ENCODE data around the gene MYCL.

MYCL gene

DNA sequence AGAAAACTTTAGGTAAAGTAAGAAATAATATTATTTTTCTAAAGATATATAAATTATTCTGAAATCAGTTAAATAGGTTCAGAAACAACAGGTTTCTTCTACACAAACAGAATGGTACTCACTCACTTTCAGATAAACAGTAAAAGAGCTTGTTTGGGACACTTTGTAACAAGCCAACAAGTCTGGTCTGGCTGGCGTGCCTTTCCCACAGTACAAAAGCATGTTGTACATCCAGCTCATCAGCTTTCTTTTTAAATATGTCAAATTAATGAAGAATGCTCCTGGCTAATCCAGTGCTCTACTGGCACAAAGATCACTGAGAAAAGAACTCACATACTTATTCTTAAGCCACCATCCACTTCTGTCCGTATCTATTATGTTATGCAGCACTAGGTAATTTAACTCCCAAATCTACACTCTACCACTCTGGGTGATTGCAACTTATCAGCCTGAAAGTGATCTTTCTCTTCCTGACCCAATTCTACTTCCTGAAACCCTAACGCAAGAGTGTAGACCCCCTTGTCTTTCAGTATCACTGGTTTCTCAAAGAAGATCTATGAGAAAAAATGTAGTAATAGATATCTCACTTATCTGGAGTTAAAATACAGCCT, 51.0 kb downstream of the MYCL start:
- Histone ChIP-seq H3K36me3 (ENCODE audit: insufficient read depth, low read length) (peaks cover 85% of the 10 kb centered on the region), H3K9me3 (ENCODE audit: low read length) (no peaks in the 10 kb centered on the region), H3K4me3 (ENCODE audit: low read length) (no peak overlapping the region), H3K4me1 (ENCODE audit: insufficient read depth, low read length) (no peaks in the 10 kb centered on the region), H2AFZ (ENCODE audit: low read depth, low read length) (no peak overlapping the region), H3K27me3 (ENCODE audit: insufficient read depth, low read length) (no peaks in the 10 kb centered on the region)

DNA sequence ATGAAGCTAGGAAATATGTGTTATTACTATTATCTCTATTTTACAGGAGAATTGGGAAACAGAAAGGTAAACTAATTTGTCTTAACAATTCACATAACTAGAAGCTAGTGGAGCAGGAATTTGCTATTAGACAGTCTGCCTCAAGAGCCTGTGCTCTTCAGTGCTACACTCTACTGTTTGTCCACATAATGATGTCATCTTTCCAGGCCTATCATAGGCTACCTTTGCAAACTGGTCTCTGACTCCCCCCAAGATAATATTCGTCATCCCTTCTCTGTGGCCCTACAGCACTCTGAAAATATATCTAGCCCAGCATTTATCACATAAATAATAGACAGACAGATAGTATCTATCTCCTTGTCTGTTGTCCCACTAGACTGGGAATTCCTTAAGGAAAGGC, 52.5 kb downstream of the MYCL start:
- Histone ChIP-seq H3K27me3 (ENCODE audit: insufficient read depth, low read length) (no peaks in the 10 kb centered on the region), H2AFZ (ENCODE audit: low read depth, low read length) (no peak overlapping the region), H3K36me3 (ENCODE audit: insufficient read depth, low read length) (peaks cover 84% of the 10 kb centered on the region), H3K4me1 (ENCODE audit: insufficient read depth, low read length) (no peaks in the 10 kb centered on the region), H3K4me3 (ENCODE audit: low read length) (no peak overlapping the region), H3K9me3 (ENCODE audit: low read length) (no peaks in the 10 kb centered on the region)

DNA sequence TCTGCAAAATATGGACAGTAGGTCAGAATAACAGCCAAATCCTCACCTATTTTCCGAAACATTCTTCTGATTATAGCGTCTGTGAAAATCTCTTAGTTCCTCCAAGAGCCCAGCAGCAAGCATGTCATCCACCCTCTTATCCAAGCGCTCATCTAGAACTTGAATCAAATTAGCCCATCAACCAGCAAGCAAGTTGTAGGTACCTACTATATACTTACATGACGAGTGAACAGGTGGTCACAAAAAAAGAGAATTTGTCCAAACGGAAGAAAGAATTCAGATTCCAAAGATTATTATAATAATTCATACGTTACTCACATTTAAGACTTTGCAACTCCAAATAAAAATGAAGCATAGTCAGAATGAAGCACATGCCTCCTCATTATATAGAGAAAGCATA, 53.8 kb downstream of the MYCL start:
- peaks cover 90% of the 10 kb centered on the region for H3K36me3 ChIP-seq (ENCODE audit: insufficient read depth, low read length)
- H3K27me3 ChIP-seq (ENCODE audit: insufficient read depth, low read length), result no peaks in the 10 kb centered on the region
- no peaks in the 10 kb centered on the region for H3K9me3 ChIP-seq (ENCODE audit: low read length)

DNA sequence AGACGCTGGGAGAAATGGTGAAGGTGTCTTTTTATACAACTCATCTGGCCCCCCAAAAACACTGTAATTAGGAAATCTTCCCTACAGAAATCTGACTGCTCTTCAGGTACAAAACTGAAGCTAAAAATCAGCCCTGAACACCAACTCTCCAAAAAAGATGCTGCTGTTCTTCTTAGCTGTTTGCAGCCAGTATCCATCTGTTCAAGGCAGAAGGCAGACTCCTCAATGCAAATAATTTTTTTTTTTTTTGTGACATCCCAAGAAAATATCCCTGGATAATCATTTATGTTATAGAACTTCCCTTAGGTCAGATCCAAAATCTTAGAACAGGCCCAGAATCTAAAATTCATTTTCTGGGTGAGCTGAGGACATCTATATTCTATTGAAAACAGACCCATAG, 54.9 kb downstream of the MYCL start:
- no peak overlapping the region for H2AFZ ChIP-seq (ENCODE audit: low read depth, low read length)
- H3K4me3 ChIP-seq (ENCODE audit: low read length), result no peak overlapping the region
- no peaks in the 10 kb centered on the region for H3K9me3 ChIP-seq (ENCODE audit: low read length)
- peaks cover 91% of the 10 kb centered on the region for H3K36me3 ChIP-seq (ENCODE audit: insufficient read depth, low read length)
- H3K4me1 ChIP-seq (ENCODE audit: insufficient read depth, low read length), result peaks cover 5% of the 10 kb centered on the region
- no peaks in the 10 kb centered on the region for H3K27me3 ChIP-seq (ENCODE audit: insufficient read depth, low read length)

More for the DNA sequence above, 53.8 kb downstream of the MYCL start:
- no peak overlapping the region for H3K4me3 ChIP-seq (ENCODE audit: low read length)
- no peak overlapping the region for H2AFZ ChIP-seq (ENCODE audit: low read depth, low read length)
- peaks cover 3% of the 10 kb centered on the region for H3K4me1 ChIP-seq (ENCODE audit: insufficient read depth, low read length)

DNA sequence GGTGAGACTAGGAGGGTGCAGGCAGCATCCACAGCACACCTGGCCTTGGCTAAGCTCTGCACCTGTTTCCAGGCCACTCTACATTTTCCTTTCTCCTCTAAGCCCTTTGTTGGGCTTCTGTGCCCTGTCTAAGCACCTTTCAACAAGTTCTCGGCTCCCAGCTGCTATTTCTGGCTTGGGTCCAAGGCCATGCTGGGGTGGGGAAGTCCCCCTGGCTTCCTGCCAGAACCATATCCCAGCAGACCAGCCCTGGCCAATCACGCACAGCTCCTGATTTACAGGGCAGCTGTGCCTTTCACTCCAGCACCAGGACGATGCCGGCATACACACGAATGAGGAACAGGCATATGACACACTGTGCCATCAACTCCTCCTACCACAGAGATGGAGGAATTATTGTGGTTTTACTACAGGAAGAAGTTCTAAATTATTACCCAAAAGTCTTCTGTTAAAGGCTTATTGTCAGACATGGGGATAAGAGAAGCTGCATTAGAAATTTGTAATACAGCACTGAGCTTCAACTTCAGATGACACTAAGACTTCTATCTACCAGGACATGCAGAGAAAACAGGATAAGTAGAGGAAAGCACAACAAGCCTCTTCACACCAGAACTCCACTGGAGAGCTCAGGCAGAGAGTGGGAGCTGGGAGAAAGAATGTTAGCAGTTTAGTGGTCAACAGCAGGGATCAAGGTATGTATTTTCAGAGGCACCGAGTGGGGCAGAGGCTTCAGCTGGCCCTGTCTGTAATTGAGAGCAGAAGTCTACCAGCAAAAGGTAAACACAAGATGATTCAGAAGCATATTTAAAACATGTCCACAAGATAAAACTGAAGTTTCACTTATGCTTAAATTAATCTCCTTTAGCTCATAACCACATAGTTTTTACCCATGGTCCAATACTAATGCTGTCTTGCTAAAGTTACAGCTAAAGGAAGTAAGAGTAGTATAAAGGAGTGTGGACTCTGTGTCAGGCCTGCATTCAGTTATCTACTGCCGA, 55.8 kb downstream of the MYCL start:
- peaks cover 5% of the 10 kb centered on the region for H3K4me1 ChIP-seq (ENCODE audit: insufficient read depth, low read length)
- H3K4me3 ChIP-seq (ENCODE audit: low read length), result no peak overlapping the region
- no peaks in the 10 kb centered on the region for H3K9me3 ChIP-seq (ENCODE audit: low read length)
- no peaks in the 10 kb centered on the region for H3K27me3 ChIP-seq (ENCODE audit: insufficient read depth, low read length)
- no peak overlapping the region for H2AFZ ChIP-seq (ENCODE audit: low read depth, low read length)
- H3K36me3 ChIP-seq (ENCODE audit: insufficient read depth, low read length), result peaks cover 92% of the 10 kb centered on the region

Data from neuron (in vitro differentiated cells).